Left colon (tissue), 2 donors: ENCODE results near the gene VTI1A. TPM values are rescaled to one million over a fixed set of nuclear protein-coding genes. Genes with fewer than 3 reads are reported as not detected.
"Not testable (repeated sequence)": the region's sequence is repeated elsewhere in the genome, so short reads cannot be mapped to it uniquely, and the experiment has no call there.

ENCODE experiments used
- ATAC-seq: fragments of 200-7000 bp; cut with Tn5 transposase; one replicate; pipeline ENCODE4 v1.9.1; 2020; ENCODE audit warnings: mild to moderate bottlenecking, moderate library complexity
- DNase-seq, 2 donors: peaks; one replicate each; pipeline ENCODE4 v3.0.0-alpha.2; 2020
- intact Hi-C, 2 donors: fragments of 100-400 bp; cut with DNase I in 1 of 2; cut with micrococcal nuclease in 1 of 2; formaldehyde crosslinking; loops; one replicate each; pipeline versions ENCODE4 v1.11.2 to v1.14.0; 2022; cut with DNase I, micrococcal nuclease
- total RNA-seq, 2 donors: library from RNA; stranded (reverse); fragmentation: NEBNext Ultra II Directional; extraction: Animal tissue kit (Norgen Biotek cat#: 25700); gene quantifications; one replicate each; pipeline ENCODE4 v1.2.1, GENCODE V29; 2021
- donor health status: DM: no; HTN: no; CAD: no.
- donor health status: DM: yes; HTN: yes; CAD: no.

Gene VTI1A
- total RNA-seq, 2 donors from 2014 or later, result 44.4 to 52.8 TPM

- ATAC-seq (peak; percentile 47), DNase-seq (no peak)
- intact Hi-C loops, result loop anchor here in 1 of 2 donors (10.0 kb wide), 2 partner anchors 572 to 822 kb away; no protein-coding TSS in a partner anchor
Observed at GRCh38 chr10:112562809-112563663, 116.0 kb downstream of the VTI1A start.

GRCh38 chr10:112564337-112564736, 117.3 kb downstream of the VTI1A start:
- intact Hi-C loops, result loop anchor here in 1 of 2 donors (10.0 kb wide), 2 partner anchors 570 to 820 kb away; no protein-coding TSS in a partner anchor
- no peak for DNase-seq
- ATAC-seq, result peak; percentile 34

- DNase-seq, result peak in 1 of 2 donors; percentile 18
- intact Hi-C loops, result loop anchor here in 1 of 2 donors (10.0 kb wide), 2 partner anchors 569 to 819 kb away; no protein-coding TSS in a partner anchor
- ATAC-seq, result peak; percentile 89
Observed at GRCh38 chr10:112565434-112566053, 118.5 kb downstream of the VTI1A start.

- no peak for ATAC-seq
- DNase-seq, result no peak
- intact Hi-C loops, result no loop called here
Observed at GRCh38 chr10:112570585-112570984, 123.6 kb downstream of the VTI1A start.

DNA sequence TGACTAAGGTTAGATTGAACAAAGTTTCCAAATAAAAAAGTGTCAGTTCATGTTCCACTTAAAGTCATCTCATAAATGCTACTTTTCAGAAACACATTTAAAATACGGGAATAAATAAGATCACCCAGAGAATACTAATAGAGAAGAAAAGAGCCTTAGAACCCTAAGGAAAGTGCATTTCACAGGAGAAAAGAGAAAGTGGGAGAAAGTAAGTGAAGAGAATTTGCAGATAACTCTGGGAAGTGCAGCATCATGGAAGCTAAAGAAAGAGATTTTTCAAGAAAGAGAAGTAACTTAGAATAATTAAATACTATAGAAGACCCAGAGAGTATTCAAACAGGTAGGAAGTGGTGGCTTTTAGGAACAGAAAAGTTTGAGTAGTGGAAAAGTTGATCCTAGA, 132.6 kb downstream of the VTI1A start:
- intact Hi-C loops, result no loop called here
- ATAC-seq, result no peak
- no peak for DNase-seq

DNA sequence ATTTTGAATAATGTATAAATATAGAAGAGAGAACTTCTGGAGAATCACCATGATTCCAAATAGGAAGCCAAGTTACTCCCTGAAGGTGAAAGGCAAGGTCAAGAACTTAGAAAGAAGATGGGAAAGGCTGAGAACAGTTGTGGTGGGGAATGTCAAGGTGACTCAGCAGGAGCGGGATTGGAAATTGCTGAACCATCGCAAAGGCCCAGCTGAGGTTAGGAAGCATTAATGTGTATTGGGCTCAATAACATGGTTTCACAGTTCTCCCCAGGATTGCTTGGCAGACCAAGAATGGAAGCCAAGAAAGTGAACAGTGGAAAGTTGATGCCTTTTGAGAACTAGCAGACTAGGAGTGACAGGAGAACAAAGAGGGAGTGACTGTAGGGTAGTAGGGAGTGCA, 133.3 kb downstream of the VTI1A start:
- intact Hi-C loops, result no loop called here
- no peak for ATAC-seq

DNA sequence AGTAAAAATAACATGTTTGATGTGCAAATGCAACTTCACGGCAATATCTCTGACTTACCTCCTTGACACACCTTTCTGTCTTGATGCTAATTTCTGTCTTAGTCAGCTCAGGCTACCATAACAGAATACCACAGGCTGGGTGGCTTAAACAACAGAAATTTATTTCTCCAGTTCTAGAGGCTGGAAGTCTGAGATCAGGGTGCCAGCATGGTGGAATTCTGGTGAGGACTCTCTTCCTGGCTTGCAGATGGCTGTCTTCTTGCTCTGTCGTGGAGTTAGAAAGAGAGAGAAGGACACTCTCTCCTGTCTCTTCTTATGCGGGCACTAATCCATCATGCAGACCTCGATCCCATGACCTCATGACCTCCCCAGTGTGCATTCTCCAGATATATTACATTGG, 134.9 kb downstream of the VTI1A start:
- intact Hi-C loops, result no loop called here
- no peak for ATAC-seq
- no peak for DNase-seq

More for the DNA sequence above, 133.3 kb downstream of the VTI1A start:
- DNase-seq, result no peak

- intact Hi-C loops, result no loop called here
- ATAC-seq (no peak), DNase-seq (no peak)
Observed at GRCh38 chr10:112583236-112583939, 136.4 kb downstream of the VTI1A start.

DNA sequence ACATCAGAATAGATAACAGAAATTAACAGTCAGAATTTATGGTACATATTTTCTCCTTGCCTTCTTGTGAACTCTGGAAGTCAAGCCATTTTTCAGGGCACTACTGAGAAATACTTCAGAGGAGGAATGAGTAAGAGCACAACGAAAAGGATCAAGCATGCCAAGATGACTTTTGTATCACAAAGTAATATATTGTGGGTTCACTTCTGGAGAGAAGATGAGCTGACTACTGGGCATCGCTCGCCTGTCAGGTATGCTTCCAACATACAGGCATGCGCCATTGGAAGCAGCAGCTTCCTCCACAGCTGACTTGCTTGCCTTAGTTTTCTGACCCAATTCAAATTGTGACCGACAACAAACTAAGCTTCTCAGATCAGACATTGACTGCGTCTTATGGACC, 137.3 kb downstream of the VTI1A start:
- intact Hi-C loops, result no loop called here
- ATAC-seq (no peak), DNase-seq (no peak)

GRCh38 chr10:112585126-112585525, 138.1 kb downstream of the VTI1A start:
- no peak for DNase-seq
- intact Hi-C loops, result no loop called here
- peak; percentile 44 for ATAC-seq

GRCh38 chr10:112585960-112586359, 138.9 kb downstream of the VTI1A start:
- no peak for ATAC-seq
- intact Hi-C loops, result no loop called here
- DNase-seq, result no peak

- ATAC-seq (no peak), DNase-seq (no peak)
- intact Hi-C loops, result no loop called here
Observed at GRCh38 chr10:112587729-112588128, 140.7 kb downstream of the VTI1A start.

DNA sequence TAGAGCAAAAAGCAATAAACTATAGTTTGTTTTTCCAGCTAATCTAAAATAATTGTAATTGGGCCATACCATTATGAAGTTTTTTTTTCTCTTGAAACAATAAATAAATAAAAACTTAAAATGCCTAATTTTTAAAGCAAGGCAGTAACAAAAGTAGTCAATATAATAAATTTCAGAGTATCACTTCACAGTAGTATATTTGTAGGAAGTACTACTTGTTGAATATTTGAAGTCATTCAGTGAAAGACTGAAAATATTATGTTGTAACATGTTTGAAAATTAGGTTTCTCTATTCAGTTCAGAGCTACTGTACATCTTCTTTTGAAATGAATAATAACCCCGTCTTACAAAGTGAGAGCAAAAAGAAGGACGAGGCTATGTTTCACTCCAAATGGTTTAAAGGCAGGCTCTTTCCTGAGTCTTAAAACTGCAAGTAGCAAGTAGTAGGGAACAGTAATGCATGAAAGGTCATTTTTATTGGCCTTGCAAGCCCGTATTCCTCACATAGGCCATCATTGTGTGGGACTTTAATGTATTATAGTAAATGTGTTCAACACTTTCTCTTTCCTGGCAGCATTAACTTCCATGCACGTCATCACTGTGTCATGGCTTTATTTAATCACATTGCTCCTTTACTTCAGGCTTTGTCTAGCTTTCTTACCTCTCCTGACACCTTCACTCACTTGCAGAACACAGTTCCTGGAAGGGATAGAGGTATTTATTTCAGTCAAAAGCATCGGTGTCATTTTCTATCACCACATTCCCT, 141.4 kb downstream of the VTI1A start:
- intact Hi-C loops, result no loop called here
- no peak for DNase-seq
- ATAC-seq, result no peak

GRCh38 chr10:112589081-112589480, 142.1 kb downstream of the VTI1A start:
- intact Hi-C loops, result no loop called here
- ATAC-seq (no peak), DNase-seq (no peak)

GRCh38 chr10:112590786-112591185, 143.8 kb downstream of the VTI1A start:
- ATAC-seq, DNase-seq, intact Hi-C loops: not testable (repeated sequence)

GRCh38 chr10:112593023-112593422, 146.0 kb downstream of the VTI1A start:
- DNase-seq (no peak), ATAC-seq (no peak)
- intact Hi-C loops, result no loop called here

DNA sequence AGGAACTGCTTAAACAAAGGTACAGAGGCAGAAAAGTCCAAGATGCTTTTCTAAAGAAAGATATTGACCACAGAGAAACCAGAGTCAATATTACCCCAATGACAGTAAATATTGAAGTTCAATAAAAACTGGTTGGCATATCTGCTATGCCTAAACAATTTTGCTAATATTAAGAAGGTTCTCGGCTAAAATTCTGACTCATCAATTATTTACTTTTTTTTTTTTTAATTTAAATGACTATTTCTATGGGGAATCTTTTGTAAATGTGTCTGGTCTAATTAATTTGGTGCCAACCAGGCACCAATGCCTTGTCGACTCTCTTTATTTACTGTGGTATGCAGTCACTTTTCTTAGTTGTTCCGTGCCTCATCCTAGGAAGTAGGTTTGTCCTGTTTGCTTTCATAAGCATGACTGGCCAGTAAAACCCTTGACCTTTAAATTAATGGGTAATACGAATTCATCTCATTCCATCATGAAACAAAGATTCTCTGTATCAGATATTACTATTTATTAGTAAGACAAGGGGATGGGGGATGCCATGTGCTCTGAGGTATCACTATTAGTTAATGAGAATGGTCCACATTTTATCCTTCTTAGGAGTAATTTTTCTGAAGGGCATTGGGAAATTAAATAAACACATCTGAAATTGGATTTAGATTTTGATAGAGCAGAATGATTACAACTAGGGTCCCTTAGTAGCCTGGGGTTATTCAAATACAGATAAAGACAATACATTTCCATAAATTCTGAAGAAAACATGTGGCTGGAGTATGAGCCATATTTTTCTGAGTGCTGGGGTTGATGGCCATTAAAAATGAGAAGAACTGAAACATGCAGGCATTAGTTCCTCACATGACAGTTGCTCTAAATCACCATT, 154.4 kb downstream of the VTI1A start:
- ATAC-seq (no peak), DNase-seq (no peak)
- intact Hi-C loops, result no loop called here

DNA sequence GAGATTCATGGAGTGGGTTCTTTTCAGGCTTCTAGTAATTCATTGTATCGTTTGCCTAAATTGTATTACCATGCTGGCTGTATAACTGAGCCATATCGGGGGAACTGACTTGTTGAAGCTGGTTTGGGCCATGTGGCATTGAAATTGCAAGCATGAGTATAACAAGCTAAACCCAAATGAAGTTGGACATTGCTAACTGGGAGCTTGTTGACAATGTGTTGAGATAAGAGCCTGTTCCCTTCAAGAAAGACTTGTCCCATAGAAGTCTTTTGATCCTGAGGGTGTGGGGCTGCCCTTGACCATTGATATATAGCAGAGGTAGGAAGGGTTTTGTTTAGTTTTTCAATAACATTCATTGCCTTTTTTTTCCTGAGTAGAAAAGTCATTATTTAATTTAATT, 156.0 kb downstream of the VTI1A start:
- DNase-seq (no peak), ATAC-seq (no peak)
- intact Hi-C loops, result no loop called here
